ENCODE data around the gene CFAP221.

Gene CFAP221

GRCh38 chr2:119660343-119660658 is 116.1 kb downstream of the CFAP221 start:
- H4K20me1 ChIP-seq (ENCODE audit: low read depth, low read length) = no peaks in the 10 kb centered on the region
- H3K9ac ChIP-seq (ENCODE audit: low read length) = no peak overlapping the region
- H3K9me2 ChIP-seq (replicated peaks; ENCODE audit: insufficient read depth, low read length) = no peaks in the 10 kb centered on the region
- H2AFZ ChIP-seq (ENCODE audit: low read depth, low read length, severe bottlenecking) = no peak overlapping the region
- H3K4me3 ChIP-seq (ENCODE audit: insufficient read depth, low read length, poor library complexity, severe bottlenecking) = no peak overlapping the region
- H3K79me2 ChIP-seq (ENCODE audit: insufficient read depth, low read length) = no peaks in the 10 kb centered on the region
- H3K27me3 ChIP-seq (ENCODE audit: low read length) = no peaks in the 10 kb centered on the region
- H3F3A ChIP-seq (ENCODE audit: insufficient read depth) = no peaks in the 10 kb centered on the region
- TF ChIP-seq EZH2phosphoT487 (conservative IDR thresholded peaks at IDR 0.05; ENCODE audit: low read length) = no peak
- TF ChIP-seq, protein P1, sequence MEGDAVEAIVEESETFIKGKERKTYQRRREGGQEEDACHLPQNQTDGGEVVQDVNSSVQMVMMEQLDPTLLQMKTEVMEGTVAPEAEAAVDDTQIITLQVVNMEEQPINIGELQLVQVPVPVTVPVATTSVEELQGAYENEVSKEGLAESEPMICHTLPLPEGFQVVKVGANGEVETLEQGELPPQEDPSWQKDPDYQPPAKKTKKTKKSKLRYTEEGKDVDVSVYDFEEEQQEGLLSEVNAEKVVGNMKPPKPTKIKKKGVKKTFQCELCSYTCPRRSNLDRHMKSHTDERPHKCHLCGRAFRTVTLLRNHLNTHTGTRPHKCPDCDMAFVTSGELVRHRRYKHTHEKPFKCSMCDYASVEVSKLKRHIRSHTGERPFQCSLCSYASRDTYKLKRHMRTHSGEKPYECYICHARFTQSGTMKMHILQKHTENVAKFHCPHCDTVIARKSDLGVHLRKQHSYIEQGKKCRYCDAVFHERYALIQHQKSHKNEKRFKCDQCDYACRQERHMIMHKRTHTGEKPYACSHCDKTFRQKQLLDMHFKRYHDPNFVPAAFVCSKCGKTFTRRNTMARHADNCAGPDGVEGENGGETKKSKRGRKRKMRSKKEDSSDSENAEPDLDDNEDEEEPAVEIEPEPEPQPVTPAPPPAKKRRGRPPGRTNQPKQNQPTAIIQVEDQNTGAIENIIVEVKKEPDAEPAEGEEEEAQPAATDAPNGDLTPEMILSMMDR (IDR thresholded peaks at IDR 0.05; ENCODE audit: insufficient read depth, low read length, poor library complexity, severe bottlenecking) = no peak
- no peak overlapping the region for H3K4me2 ChIP-seq (ENCODE audit: low read depth, low read length, poor library complexity, severe bottlenecking)
- no peak overlapping the region for H3K27ac ChIP-seq (ENCODE audit: low read depth, low read length)
- no peaks in the 10 kb centered on the region for H3K9me3 ChIP-seq (ENCODE audit: insufficient read depth, low read length)
- H3K36me3 ChIP-seq (ENCODE audit: low read length) = no peaks in the 10 kb centered on the region

DNA sequence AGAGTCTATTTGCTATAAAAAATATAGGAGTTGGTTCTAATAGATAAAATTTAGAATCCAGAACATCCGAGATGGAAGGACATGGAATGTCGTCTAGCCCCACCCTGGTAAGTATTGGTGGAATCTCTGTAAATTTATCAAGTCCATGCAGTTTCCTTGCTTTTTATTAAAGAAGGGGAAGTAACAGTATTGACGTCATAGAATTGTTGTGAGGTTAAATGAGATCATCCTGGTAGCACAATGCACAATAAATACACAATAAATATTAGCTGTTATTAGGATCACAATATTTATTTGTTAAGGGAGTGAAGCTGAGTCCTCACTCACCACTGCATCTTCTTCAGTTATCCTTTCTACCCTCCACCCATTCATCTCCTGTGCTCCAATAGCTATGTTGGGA is 118.0 kb downstream of the CFAP221 start:
- Histone ChIP-seq H3K4me3 (ENCODE audit: insufficient read depth, low read length, poor library complexity, severe bottlenecking) (no peak overlapping the region), H3K27ac (ENCODE audit: low read depth, low read length) (no peak overlapping the region), H2AFZ (ENCODE audit: low read depth, low read length, severe bottlenecking) (no peak overlapping the region), H3K9me2 (replicated peaks; ENCODE audit: insufficient read depth, low read length) (no peaks in the 10 kb centered on the region), H3K9me3 (ENCODE audit: insufficient read depth, low read length) (no peaks in the 10 kb centered on the region), H3F3A (ENCODE audit: insufficient read depth) (no peaks in the 10 kb centered on the region), H4K20me1 (ENCODE audit: low read depth, low read length) (no peaks in the 10 kb centered on the region), H3K4me2 (ENCODE audit: low read depth, low read length, poor library complexity, severe bottlenecking) (no peak overlapping the region), H3K9ac (ENCODE audit: low read length) (no peak overlapping the region), H3K79me2 (ENCODE audit: insufficient read depth, low read length) (no peaks in the 10 kb centered on the region), H3K27me3 (ENCODE audit: low read length) (no peaks in the 10 kb centered on the region), H3K36me3 (ENCODE audit: low read length) (no peaks in the 10 kb centered on the region)
- no peak for TF ChIP-seq EZH2phosphoT487 (conservative IDR thresholded peaks at IDR 0.05; ENCODE audit: low read length)
- TF ChIP-seq, protein P1 (IDR thresholded peaks at IDR 0.05; ENCODE audit: insufficient read depth, low read length, poor library complexity, severe bottlenecking) = no peak

DNA sequence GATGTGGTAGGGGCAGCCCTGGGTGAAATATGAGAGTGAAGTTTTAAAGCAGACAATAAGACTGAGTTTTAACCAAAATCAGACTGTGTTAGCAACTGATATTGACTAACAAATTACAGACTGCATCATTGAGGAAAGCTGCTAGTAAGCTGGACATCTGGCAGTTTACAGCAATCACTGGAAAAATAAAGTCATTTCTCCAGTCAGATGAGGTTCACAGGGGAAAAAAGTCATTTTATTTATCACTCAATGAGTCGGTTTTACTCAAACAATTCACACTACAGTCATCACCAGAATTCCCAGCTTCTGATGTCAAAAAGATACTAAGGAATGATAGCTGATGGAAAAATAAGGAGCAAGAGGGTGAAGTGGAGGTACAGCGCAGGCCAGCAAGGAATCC is 124.3 kb downstream of the CFAP221 start:
- Histone ChIP-seq H3K9me3 (ENCODE audit: insufficient read depth, low read length) (no peaks in the 10 kb centered on the region), H3K27me3 (ENCODE audit: low read length) (no peaks in the 10 kb centered on the region), H3K4me3 (ENCODE audit: insufficient read depth, low read length, poor library complexity, severe bottlenecking) (no peak overlapping the region), H3K9ac (ENCODE audit: low read length) (no peak overlapping the region), H4K20me1 (ENCODE audit: low read depth, low read length) (no peaks in the 10 kb centered on the region), H3K27ac (ENCODE audit: low read depth, low read length) (no peak overlapping the region), H3F3A (ENCODE audit: insufficient read depth) (no peaks in the 10 kb centered on the region), H3K79me2 (ENCODE audit: insufficient read depth, low read length) (no peaks in the 10 kb centered on the region), H3K4me2 (ENCODE audit: low read depth, low read length, poor library complexity, severe bottlenecking) (no peak overlapping the region), H3K36me3 (ENCODE audit: low read length) (no peaks in the 10 kb centered on the region), H3K9me2 (replicated peaks; ENCODE audit: insufficient read depth, low read length) (no peaks in the 10 kb centered on the region), H2AFZ (ENCODE audit: low read depth, low read length, severe bottlenecking) (no peak overlapping the region)
- TF ChIP-seq, protein P1 (IDR thresholded peaks at IDR 0.05; ENCODE audit: insufficient read depth, low read length, poor library complexity, severe bottlenecking) = no peak
- no peak for TF ChIP-seq EZH2phosphoT487 (conservative IDR thresholded peaks at IDR 0.05; ENCODE audit: low read length)

- Histone ChIP-seq H3K79me2 (ENCODE audit: insufficient read depth, low read length) (no peaks in the 10 kb centered on the region), H3K9ac (ENCODE audit: low read length) (no peak overlapping the region), H2AFZ (ENCODE audit: low read depth, low read length, severe bottlenecking) (no peak overlapping the region), H3K9me2 (replicated peaks; ENCODE audit: insufficient read depth, low read length) (no peaks in the 10 kb centered on the region), H3F3A (ENCODE audit: insufficient read depth) (no peaks in the 10 kb centered on the region), H3K36me3 (ENCODE audit: low read length) (no peaks in the 10 kb centered on the region), H4K20me1 (ENCODE audit: low read depth, low read length) (no peaks in the 10 kb centered on the region), H3K4me3 (ENCODE audit: insufficient read depth, low read length, poor library complexity, severe bottlenecking) (no peak overlapping the region), H3K9me3 (ENCODE audit: insufficient read depth, low read length) (no peaks in the 10 kb centered on the region), H3K27me3 (ENCODE audit: low read length) (no peaks in the 10 kb centered on the region), H3K27ac (ENCODE audit: low read depth, low read length) (no peak overlapping the region), H3K4me2 (ENCODE audit: low read depth, low read length, poor library complexity, severe bottlenecking) (no peak overlapping the region)
- TF ChIP-seq EZH2phosphoT487 (conservative IDR thresholded peaks at IDR 0.05; ENCODE audit: low read length) = no peak
- TF ChIP-seq, protein P1 (IDR thresholded peaks at IDR 0.05; ENCODE audit: insufficient read depth, low read length, poor library complexity, severe bottlenecking) = no peak
Measured at GRCh38 chr2:119671016-119671415, 126.8 kb downstream of the CFAP221 start.

Data from SU-DHL-6 (cell line).